ENCODE results near the gene NR3C1.

Gene NR3C1

GRCh38 chr5:143234162-143234842 is 169.2 kb downstream of the NR3C1 start:
- DNase-seq (ENCODE audit: low spot score) = no peak

GRCh38 chr5:143233031-143233430 is 170.5 kb downstream of the NR3C1 start:
- DNase-seq (ENCODE audit: low spot score) = no peak

- no peak for DNase-seq (ENCODE audit: low spot score)
Measured at GRCh38 chr5:143231973-143232812, 171.3 kb downstream of the NR3C1 start.

GRCh38 chr5:143231416-143231815 is 172.1 kb downstream of the NR3C1 start:
- no peak for DNase-seq (ENCODE audit: low spot score)

- DNase-seq (ENCODE audit: low spot score) = no peak
Measured at GRCh38 chr5:143230676-143230996, 172.8 kb downstream of the NR3C1 start.

- DNase-seq (ENCODE audit: low spot score) = no peak
Measured at GRCh38 chr5:143229896-143230675, 173.4 kb downstream of the NR3C1 start.

GRCh38 chr5:143229426-143229895 is 174.0 kb downstream of the NR3C1 start:
- DNase-seq (ENCODE audit: low spot score) = no peak

- DNase-seq (ENCODE audit: low spot score) = no peak
Measured at GRCh38 chr5:143228597-143229293, 174.7 kb downstream of the NR3C1 start.

Data from ecto neural progenitor cell (in vitro differentiated cells).